ENCODE measurements around the gene RRAD.

Gene RRAD

DNA sequence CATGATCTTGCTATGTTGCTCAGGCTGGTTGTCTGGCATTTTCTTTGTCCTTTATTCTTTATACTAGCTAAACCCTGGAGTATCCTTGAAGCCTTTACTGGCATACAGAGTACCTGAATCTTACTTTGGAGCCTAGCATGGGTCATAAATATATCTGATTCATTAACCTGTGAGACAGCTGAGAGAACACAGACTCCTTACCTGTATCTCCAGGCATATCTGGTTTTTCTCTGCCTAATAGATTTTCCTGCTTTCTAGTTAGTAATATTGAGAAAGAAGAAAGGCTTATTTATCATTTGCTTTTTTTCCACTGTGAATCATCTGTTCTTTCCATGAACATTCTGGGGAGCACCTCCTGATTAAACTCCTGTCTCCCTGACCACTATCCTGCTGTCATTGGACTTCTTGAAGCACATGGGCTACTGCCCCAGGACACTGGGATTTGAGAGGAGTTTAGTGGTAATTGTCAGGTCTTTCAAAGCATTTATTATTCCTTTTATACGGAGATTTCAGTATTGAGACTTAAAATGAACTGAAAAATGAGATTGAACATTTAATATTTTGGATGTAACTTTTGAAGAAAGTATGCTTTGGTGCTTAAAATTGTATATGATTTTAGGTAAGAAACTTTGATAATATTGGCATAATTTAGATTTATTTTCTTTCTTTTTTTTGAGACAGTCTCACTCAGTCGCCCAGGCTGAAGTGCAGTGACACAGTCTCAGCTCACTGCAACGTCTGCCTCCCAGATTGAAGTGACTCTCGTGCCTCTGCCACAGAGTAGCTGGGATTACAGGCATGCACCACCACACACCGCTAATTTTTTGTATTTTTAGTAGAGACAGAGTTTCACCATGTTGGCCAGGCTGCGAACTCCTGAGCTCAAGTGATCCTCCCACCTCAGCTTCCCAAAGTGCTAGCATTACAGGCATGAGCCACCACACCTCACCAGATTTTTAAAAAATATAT, 36.4 kb downstream of the RRAD start:
- H3K4me3 ChIP-seq (ENCODE audit: control insufficient read depth, low read depth, low read length), result no peak overlapping the region
- TF ChIP-seq, protein P1, sequence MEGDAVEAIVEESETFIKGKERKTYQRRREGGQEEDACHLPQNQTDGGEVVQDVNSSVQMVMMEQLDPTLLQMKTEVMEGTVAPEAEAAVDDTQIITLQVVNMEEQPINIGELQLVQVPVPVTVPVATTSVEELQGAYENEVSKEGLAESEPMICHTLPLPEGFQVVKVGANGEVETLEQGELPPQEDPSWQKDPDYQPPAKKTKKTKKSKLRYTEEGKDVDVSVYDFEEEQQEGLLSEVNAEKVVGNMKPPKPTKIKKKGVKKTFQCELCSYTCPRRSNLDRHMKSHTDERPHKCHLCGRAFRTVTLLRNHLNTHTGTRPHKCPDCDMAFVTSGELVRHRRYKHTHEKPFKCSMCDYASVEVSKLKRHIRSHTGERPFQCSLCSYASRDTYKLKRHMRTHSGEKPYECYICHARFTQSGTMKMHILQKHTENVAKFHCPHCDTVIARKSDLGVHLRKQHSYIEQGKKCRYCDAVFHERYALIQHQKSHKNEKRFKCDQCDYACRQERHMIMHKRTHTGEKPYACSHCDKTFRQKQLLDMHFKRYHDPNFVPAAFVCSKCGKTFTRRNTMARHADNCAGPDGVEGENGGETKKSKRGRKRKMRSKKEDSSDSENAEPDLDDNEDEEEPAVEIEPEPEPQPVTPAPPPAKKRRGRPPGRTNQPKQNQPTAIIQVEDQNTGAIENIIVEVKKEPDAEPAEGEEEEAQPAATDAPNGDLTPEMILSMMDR (IDR thresholded peaks at IDR 0.05; ENCODE audit: control insufficient read depth, insufficient read depth, low read depth, low read length, missing control alignments), result no peak
- DNase-seq (ENCODE audit: low read depth), result no peak

- H3K4me3 ChIP-seq (ENCODE audit: control insufficient read depth, low read depth, low read length), result no peak overlapping the region
- TF ChIP-seq, protein P1 (IDR thresholded peaks at IDR 0.05; ENCODE audit: control insufficient read depth, insufficient read depth, low read depth, low read length, missing control alignments), result no peak
- no peak for DNase-seq (ENCODE audit: low read depth)
Observed at GRCh38 chr16:66886914-66887313, 38.4 kb downstream of the RRAD start.

DNA sequence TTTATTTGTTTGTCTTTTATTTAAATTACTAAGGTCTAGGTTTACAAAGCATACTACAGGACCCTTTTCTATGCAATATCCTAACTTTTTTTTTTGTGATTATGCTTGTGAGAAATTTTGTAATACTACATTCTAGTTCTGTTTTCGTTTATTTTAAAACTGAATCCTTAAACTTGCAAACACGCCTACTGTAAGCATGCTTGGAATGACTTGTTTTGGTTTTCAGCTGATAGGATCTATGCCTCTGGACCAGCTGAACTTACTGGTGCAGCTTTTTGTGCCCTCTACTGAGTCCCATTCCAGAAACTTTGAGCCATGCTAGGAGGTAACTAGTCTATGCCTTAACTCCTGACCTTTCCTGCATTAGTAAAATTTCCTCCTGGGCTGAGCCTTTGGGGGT, 39.0 kb downstream of the RRAD start:
- DNase-seq (ENCODE audit: low read depth), result no peak
- no peak overlapping the region for H3K4me3 ChIP-seq (ENCODE audit: control insufficient read depth, low read depth, low read length)
- TF ChIP-seq, protein P1 (IDR thresholded peaks at IDR 0.05; ENCODE audit: control insufficient read depth, insufficient read depth, low read depth, low read length, missing control alignments), result no peak

- TF ChIP-seq, protein P1 (IDR thresholded peaks at IDR 0.05; ENCODE audit: control insufficient read depth, insufficient read depth, low read depth, low read length, missing control alignments), result no peak
- H3K4me3 ChIP-seq (ENCODE audit: control insufficient read depth, low read depth, low read length), result no peak overlapping the region
- no peak for DNase-seq (ENCODE audit: low read depth)
Observed at GRCh38 chr16:66885491-66885890, 39.8 kb downstream of the RRAD start.

GRCh38 chr16:66882702-66883101, 42.6 kb downstream of the RRAD start:
- no peak for DNase-seq (ENCODE audit: low read depth)
- TF ChIP-seq, protein P1 (IDR thresholded peaks at IDR 0.05; ENCODE audit: control insufficient read depth, insufficient read depth, low read depth, low read length, missing control alignments), result no peak
- no peak overlapping the region for H3K4me3 ChIP-seq (ENCODE audit: control insufficient read depth, low read depth, low read length)

DNA sequence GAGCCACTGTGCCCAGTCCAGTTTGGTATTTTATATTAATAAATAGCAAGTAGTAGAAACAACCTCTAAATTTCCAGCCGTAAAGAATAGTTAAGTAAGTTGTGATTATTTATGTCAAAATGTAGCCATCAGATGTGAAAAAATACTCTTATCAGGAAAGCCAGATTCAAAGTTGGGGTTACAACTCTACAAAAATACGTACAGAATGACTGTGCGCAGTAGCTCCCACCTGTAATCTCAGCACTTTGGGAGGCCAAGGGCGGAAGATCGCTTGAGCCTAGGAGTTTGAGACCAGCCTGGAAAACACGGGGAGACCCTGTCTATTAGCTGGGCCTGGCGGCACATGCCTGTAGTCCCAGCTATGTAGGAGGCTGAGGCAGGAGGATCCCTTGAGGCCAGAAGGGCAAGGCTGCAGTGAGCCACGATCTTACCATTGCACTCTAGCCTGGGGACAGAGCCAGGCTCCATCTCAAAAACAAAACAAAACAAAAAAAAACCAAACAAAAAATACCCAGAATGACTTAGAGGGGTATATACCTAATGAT, 43.3 kb downstream of the RRAD start:
- TF ChIP-seq, protein P1 (IDR thresholded peaks at IDR 0.05; ENCODE audit: control insufficient read depth, insufficient read depth, low read depth, low read length, missing control alignments), result no peak
- no peak for DNase-seq (ENCODE audit: low read depth)
- H3K4me3 ChIP-seq (ENCODE audit: control insufficient read depth, low read depth, low read length), result no peak overlapping the region

Measured in AG09309 (cell line).